NCI-H1694 (cell line): ENCODE data around the gene ZFHX3.

Experiments
- DNase-seq: peaks from one replicate; lab custom pipeline; 2025; lab: John Stamatoyannopoulos, UW

Gene ZFHX3

DNA sequence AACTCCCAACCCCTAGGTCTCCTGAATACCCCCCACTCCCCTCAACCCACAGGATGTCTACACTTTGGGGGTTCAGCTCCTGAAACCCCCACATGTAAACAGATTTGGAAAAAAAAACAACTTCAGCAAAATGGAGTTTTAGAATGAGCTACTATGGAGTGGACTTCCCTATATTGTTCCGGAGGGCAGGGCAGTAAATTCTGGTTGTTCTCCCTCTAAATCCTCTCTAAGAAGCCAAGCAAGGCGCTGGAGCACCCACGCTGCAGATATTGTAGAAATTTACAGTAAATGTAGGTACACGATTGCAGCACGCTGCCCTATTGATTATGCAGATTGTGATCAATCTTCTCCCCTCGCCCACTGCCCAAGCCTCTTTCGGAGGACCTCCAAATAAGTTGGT is 8.5 kb upstream of the ZFHX3 start:
- no peak for DNase-seq

GRCh38 chr16:73054813-73055482 is 7.0 kb upstream of the ZFHX3 start:
- no peak for DNase-seq

GRCh38 chr16:73054498-73054812 is 6.5 kb upstream of the ZFHX3 start:
- no peak for DNase-seq

- no peak for DNase-seq
These were observed 6.2 kb upstream of the ZFHX3 start for GRCh38 chr16:73054125-73054484.

GRCh38 chr16:73053364-73054124 is 5.6 kb upstream of the ZFHX3 start:
- DNase-seq = no peak

- no peak for DNase-seq
These were observed 5.1 kb upstream of the ZFHX3 start for GRCh38 chr16:73053038-73053363.

DNA sequence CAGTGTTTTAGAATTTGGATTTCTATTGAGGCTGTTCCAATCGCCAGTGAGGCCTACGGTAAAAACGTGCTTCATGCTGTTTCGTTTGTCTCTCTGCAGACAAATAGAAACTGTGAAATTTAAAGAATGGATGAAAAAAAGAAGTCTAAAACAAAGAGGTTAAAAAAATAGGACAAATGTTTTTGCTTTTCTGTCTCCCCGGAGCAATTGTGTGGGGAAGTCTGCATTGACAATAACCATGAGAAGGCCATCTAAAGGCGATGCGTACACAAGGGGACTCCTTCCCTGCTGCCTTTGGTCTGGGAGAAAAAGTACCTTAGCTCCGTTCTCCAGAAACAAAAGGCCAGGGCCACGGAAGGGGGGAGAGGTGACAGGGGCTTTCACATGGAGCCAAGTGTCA is 4.6 kb upstream of the ZFHX3 start:
- DNase-seq = no peak

GRCh38 chr16:73051961-73052360 is 4.0 kb upstream of the ZFHX3 start:
- no peak for DNase-seq

DNA sequence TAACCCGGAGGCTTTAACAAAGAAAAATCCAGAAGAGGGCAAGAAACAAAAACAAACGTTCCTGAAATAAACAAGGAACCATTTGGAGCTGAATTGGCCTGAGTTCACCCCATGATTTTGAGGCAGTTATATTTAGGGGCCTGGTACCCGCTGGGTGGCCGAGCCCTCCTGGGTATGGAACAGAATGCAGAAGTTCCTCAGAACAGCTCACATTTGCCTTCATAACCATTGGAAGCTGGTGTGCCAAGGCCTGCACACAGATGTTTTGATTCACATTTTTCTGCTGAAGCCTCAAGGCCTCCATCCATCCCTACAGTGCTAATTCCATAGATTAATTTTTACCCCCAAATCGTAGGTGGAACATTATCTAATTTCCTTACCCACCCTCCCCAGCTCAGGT is 3.3 kb upstream of the ZFHX3 start:
- no peak for DNase-seq

DNA sequence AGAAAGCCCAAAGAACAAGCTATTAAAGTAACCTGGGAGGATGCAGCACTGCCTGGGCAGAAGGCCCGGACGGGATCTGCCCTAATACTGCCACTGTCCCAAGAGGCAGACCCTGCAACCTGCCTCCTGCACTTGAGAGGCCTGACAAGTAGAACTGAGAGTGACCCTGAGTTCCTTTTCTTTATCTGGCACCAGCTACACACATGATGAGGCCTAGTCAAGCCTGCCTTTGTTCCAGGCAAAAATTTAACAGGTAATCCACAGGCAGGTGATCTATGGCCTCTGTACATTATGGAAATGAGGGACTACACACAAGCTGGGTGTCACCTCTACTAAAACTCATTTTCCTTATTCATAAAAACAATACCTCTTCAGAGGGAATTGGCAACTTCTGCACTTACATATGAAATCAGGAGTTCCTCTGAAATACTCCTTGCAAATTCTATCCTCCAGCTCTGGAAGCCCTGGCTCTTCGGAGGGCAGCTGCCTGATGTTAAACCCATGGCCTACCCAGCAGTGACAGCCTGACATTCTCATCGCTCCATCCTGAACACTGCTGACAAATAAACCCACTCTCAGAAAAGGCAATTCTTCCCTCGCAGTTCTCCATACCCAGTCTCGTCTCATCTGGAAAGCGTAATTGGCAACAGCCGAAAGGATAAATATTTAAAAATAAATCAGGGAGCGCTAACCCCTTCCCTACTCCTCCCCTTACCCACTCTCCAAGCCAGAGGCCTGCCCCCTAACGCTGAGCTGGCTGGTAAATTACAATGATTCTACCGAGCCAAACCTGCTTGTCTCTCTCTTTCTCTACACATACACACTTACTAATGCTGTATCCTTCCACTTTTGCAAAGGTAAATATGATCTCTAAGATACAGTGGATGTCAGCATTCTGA is 2.5 kb upstream of the ZFHX3 start:
- DNase-seq = no peak

DNA sequence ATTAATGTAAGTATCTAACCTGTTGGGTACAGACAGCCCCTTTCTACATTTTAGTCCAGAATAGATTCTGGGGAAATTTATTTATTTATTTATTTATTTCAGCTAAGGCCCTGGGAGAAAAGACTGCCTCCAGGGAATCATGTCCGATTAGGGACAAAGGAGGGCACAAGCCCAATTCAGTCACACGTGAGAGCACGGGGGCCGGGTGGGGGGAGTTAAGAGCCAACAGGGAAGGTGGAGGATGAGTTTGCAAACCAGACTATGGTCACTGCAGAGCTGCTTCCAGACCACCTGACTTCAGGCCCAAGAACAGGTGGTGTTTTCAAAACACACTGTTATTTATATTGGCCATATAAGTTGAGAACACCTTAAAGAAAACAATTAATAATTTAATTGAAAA is 1.6 kb upstream of the ZFHX3 start:
- no peak for DNase-seq

- DNase-seq = no peak
These were observed 1.2 kb upstream of the ZFHX3 start for GRCh38 chr16:73049091-73049490.

- no peak for DNase-seq
These were observed 558 bp upstream of the ZFHX3 start for GRCh38 chr16:73048292-73049080.

DNA sequence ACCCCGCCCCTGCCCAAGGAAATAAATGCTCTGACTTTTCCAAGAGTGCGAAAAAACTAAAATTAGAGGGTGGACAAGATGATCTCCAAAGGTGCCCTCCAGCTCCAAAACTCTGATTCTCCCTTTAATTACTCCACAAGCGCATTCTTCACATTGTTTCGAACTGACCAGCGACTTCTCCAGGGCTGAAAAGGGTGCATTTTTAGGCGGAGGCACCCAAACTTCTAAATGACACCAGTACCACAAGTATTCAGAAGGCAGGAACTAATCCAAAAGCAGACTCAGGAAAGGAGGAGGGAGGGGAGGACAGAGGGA is 750 bp downstream of the ZFHX3 start:
- no peak for DNase-seq

- no peak for DNase-seq
These were observed 1.1 kb downstream of the ZFHX3 start for GRCh38 chr16:73046849-73047214.

- DNase-seq = no peak
These were observed 1.6 kb downstream of the ZFHX3 start for GRCh38 chr16:73046202-73046848.

DNA sequence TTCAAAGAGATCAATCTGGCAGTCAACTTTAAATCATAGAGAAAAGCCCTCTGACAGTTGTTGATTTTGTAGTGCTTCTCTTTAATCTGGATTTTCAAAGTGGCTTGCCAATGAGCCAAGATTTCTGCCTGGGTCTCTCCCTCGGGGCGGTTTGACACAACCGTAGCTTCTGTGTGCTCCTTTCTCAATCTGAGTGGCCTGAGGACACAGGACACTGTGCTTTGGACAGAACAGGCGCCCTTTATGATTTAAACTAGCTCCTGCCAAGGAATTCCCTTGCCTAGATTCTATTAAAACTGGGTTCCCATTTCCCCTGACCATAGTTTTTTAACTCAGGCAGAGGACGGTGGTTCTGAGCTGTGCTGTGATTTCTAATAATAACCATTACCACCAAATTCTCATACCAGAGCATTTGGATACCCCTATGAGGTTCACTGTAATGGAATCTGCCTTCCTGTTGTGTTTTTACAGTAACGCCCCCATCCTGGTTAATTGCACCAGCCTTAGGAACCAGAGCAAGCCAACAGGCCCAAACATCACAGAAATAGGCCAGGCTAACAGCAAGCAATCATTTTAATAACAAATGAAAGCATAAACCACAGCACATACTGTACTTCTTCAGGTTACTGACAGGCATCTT is 4.0 kb downstream of the ZFHX3 start:
- no peak for DNase-seq

- DNase-seq = no peak
These were observed 5.1 kb downstream of the ZFHX3 start for GRCh38 chr16:73042807-73043206.

- no peak for DNase-seq
These were observed 6.3 kb downstream of the ZFHX3 start for GRCh38 chr16:73041676-73042075.

DNA sequence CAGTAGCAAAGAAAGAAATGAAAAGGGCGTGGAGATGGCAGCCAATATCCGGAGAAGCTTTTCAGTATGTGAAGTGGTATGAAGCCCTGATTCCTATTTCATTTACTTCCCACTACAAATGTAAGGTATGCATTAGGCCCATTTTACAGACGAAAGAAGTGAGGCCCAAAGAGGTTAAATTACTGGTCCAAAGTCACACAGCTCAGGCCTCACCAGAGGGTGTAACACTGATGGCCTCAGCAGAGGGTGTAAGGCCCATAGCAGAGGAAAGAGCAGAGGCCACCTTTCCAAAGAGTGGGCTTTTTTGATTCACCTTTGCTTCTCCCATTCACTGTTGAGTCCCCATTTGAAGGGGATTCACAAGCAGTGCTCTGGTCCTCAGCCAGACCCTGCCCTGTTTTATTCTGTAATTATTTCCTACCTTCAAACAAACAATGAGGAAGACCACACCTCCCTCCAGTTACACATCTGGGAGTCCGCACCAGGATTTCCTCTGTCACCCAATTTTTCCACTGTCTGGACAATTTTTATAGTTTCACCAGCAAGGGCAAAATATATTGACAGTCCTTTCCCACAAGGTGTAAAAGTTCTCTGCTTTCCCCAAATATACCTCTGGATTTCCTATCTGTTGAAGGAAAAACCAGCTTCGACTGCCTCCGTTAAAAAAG is 7.1 kb downstream of the ZFHX3 start:
- no peak for DNase-seq

DNA sequence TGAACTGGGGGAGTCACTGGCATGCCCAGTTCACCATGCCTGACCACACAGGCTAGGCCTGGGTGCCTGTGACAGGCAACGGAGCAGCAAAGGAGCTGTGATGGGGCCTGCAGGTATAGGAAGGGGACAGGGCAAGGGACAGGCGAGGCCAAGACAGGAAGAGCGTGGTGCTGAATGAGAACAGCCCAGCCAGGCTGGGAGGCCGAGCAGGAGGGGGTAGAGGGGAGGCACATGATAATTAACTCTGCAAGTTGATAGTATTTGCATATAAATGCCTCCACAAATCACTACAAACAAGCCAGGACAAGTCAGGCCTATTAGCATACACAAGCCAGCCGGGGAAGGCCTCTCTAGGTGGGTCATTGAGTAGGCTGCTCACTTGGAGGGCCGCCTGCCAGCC is 7.8 kb downstream of the ZFHX3 start:
- DNase-seq = no peak
